ENCODE results near the gene TUBB. TPM values are rescaled to one million over a fixed set of nuclear protein-coding genes. Genes with fewer than 3 reads are reported as not detected.
A peak's percentile ranks its signal among the peaks of the same experiment; 100 is the strongest.

The TUBB gene
- total and polyA plus RNA-seq, 2 of the 8 experiments (the other 6 are each of a cell fraction or from before 2014, with no cell fraction given) = 1,880 to 3,022 TPM

- Histone ChIP-seq H2BK20ac (ENCODE audit: low read length) (no peak overlapping the region), H3K9me3 (ENCODE audit: insufficient read depth in 2 of 2, low read depth in 1 of 2, low read length in 1 of 2) (no peaks in the 10 kb centered on the region), H4K8ac (ENCODE audit: extremely low read depth, insufficient read depth, low read length) (no peak overlapping the region), H3K27ac (ENCODE audit: low read depth, low read length) (no peak overlapping the region), H2AFZ (ENCODE audit: low read length) (no peak overlapping the region), H2AK5ac (ENCODE audit: low read depth, low read length) (no peak overlapping the region), H3K14ac (ENCODE audit: insufficient read length) (no peak overlapping the region), H3K79me1 (ENCODE audit: low read depth, low read length) (no peaks in the 10 kb centered on the region; the same call in 1 of the 2 replicates), H3K36me3 (ENCODE audit: control insufficient read depth in 2 of 4, insufficient read depth in 4 of 4, low read length in 3 of 4) (no peaks in the 10 kb centered on the region; a peak in 2 of 8 replicates), H3K4ac (replicated peaks; ENCODE audit: insufficient read length, low read depth, low read length) (no peak overlapping the region), H4K91ac (replicated peaks; ENCODE audit: insufficient read length, low read length) (no peak overlapping the region), H2BK5ac (ENCODE audit: low read depth, low read length) (no peak overlapping the region), H3K4me2 (ENCODE audit: insufficient read depth in 1 of 2, low read depth in 2 of 2, low read length in 2 of 2) (peak overlapping the region; percentile 1 to 61; a peak in 2 of 4 replicates), H3K27me3 (replicated peaks in 1 of 4; ENCODE audit: control insufficient read depth in 3 of 4, extremely low read depth in 1 of 4, insufficient read depth in 3 of 4, low read length in 3 of 4) (no peaks in the 10 kb centered on the region), H3K9ac (replicated peaks in 1 of 4; ENCODE audit: extremely low read depth in 1 of 4, low read depth in 3 of 4, low read length in 3 of 4) (no peak overlapping the region), H3K23me2 (ENCODE audit: low read depth, low read length) (peaks cover 2% of the 10 kb centered on the region; the same call in 1 of the 2 replicates), H3K56ac (replicated peaks; ENCODE audit: insufficient read length, low read depth, low read length) (no peak overlapping the region), H2BK12ac (ENCODE audit: low read depth, low read length) (no peak overlapping the region), H2BK15ac (ENCODE audit: low read length) (no peak overlapping the region), H3K4me3 (ENCODE audit: extremely low read depth in 1 of 4, insufficient read depth in 2 of 4, low read depth in 3 of 4, low read length in 4 of 4) (peak overlapping the region in 1 of 4 experiments; percentile 50; a peak in 1 of 8 replicates), H4K5ac (ENCODE audit: insufficient read length, low read depth, low read length) (no peak overlapping the region), H3K23ac (ENCODE audit: insufficient read length) (no peak overlapping the region), H2BK120ac (replicated peaks; ENCODE audit: low read depth, low read length) (no peak overlapping the region), H3K18ac (ENCODE audit: extremely low read depth, low read length) (no peak overlapping the region), H3K79me2 (ENCODE audit: control insufficient read depth in 1 of 2, insufficient read depth in 2 of 2, low read length in 2 of 2) (peaks cover 0 to 11% of the 10 kb centered on the region in 2 experiments; a peak in 3 of 4 replicates), H4K20me1 (replicated peaks in 1 of 2; ENCODE audit: control insufficient read depth in 1 of 2, insufficient read depth in 2 of 2, low read length in 2 of 2) (peaks cover 2 to 9% of the 10 kb centered on the region in 2 experiments), H3K4me1 (replicated peaks in 1 of 4; ENCODE audit: control insufficient read depth in 3 of 4, insufficient read depth in 4 of 4, low read length in 3 of 4) (peaks cover 7 to 20% (median 14%) of the 10 kb centered on the region in 4 experiments)
- ChIA-PET CTCF (ENCODE audit: partially characterized antibody) (interaction anchor here (0.5 to 11.0 kb wide), 17 partner anchors 9 to 406 kb away, joined by 3 to 147 read pairs (median 4); partner anchors contain the start of genes MDC1 and TUBB), POLR2A (ENCODE audit: partially characterized antibody) (interaction anchor here (0.7 to 18.7 kb wide), 7 partner anchors 11 to 62 kb away, joined by 3 to 388 read pairs (median 5); partner anchors contain the start of genes MDC1, MRPS18B, NRM and TUBB)
- FAIRE-seq (no peak), DNase-seq (ENCODE audit: low read depth in 1 of 2, low spot score in 2 of 2) (no peak)
- 90% methylated on average over 7 of the region's 7 CpGs; no CpG with 5 or more reads in 1 of the 2 experiments for WGBS, 2 experiments (ENCODE audit: extremely low coverage in 1 of 2, insufficient coverage in 1 of 2, insufficient read length in 1 of 2, insufficient replicate concordance in 2 of 2, low coverage in 1 of 2, low lambda C conversion rate in 2 of 2, missing lambda C conversion rate in 1 of 2)
- TF ChIP-seq ASH2L (IDR thresholded peaks at IDR 0.05; ENCODE audit: low read length) (no peak), CBX8 (IDR thresholded peaks at IDR 0.05; ENCODE audit: borderline replicate concordance, low read depth, low read length) (no peak), ATF3 (IDR thresholded peaks at IDR 0.05; ENCODE audit: insufficient read depth, low read depth, low read length) (no peak), CTBP2 (IDR thresholded peaks at IDR 0.05; ENCODE audit: borderline replicate concordance, insufficient read depth, insufficient read length, low read length) (no peak), FOSL1 (IDR thresholded peaks at IDR 0.05; ENCODE audit: insufficient read depth, low read depth, low read length) (no peak), RNF2 (IDR thresholded peaks at IDR 0.05; ENCODE audit: borderline replicate concordance, low read depth, low read length, missing control alignments, poor library complexity, severe bottlenecking) (no peak), TAF7 (optimal IDR thresholded peaks at IDR 0.05; ENCODE audit: borderline replicate concordance, low read depth, low read length) (no peak), CBX5 (IDR thresholded peaks at IDR 0.05; ENCODE audit: low read depth, low read length) (no peak)
- TF ChIP-seq, protein P1, sequence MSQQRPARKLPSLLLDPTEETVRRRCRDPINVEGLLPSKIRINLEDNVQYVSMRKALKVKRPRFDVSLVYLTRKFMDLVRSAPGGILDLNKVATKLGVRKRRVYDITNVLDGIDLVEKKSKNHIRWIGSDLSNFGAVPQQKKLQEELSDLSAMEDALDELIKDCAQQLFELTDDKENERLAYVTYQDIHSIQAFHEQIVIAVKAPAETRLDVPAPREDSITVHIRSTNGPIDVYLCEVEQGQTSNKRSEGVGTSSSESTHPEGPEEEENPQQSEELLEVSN (IDR thresholded peaks at IDR 0.05) = no peak
Measured at GRCh38 chr6:30679765-30680535, 40.2 kb upstream of the TUBB start.
